H1 (cell line): ENCODE results near the gene TUBE1. TPM values are rescaled to one million over a fixed set of nuclear protein-coding genes. Genes with fewer than 3 reads are reported as not detected.

Experiments used
- CTCF ChIA-PET: fragments of 300-600 bp; sonication (Branson Sonifier 250); formaldehyde crosslinking; loops from one replicate; lab custom pipeline; 2021; ENCODE audit not compliant: partially characterized antibody; lab: Charles Lee
- POLR2A ChIA-PET: fragments of 300-600 bp; sonication (Branson Sonifier 250); formaldehyde crosslinking; loops from one replicate; lab custom pipeline; 2021; ENCODE audit warnings: inconsistent platforms; ENCODE audit not compliant: partially characterized antibody; lab: Charles Lee
- DNase-seq, 2 experiments: peaks; one replicate each; pipeline versions ENCODE4 v3.0.0 to v3.0.0-alpha.2; 2010 to 2022; ENCODE audit warnings: low spot score in 2 of 2, low read depth in 1 of 2, mixed read lengths in 1 of 2
- FAIRE-seq: peaks from 2 replicates; lab custom pipeline; 2011; peaks lifted over from hg19 to GRCh38; lab: Jason Lieb, UNC
- H2AFZ ChIP-seq: 2 replicates; pipeline ENCODE4 v1.8.1; 2012; ENCODE audit warnings: low read length, inconsistent platforms
- H2AK5ac ChIP-seq: 2 replicates; pipeline ENCODE4 v1.6.1; 2013; ENCODE audit warnings: low read depth, low read length
- H2BK120ac ChIP-seq: replicated peaks from 2 replicates; pipeline ENCODE3; 2013; ENCODE audit warnings: low read depth, low read length, inconsistent platforms
- H2BK12ac ChIP-seq: 2 replicates; pipeline ENCODE4 v1.6.1; 2013; ENCODE audit warnings: low read depth, low read length
- H2BK15ac ChIP-seq: 2 replicates; pipeline ENCODE4 v1.6.1; 2013; ENCODE audit warnings: low read length
- H2BK20ac ChIP-seq: 2 replicates; pipeline ENCODE4 v1.6.1; 2013; ENCODE audit warnings: low read length
- H2BK5ac ChIP-seq: 2 replicates; pipeline ENCODE4 v1.6.1; 2013; ENCODE audit warnings: low read depth, low read length
- H3K14ac ChIP-seq: 2 replicates; pipeline ENCODE4 v1.6.1; 2013; ENCODE audit warnings: inconsistent platforms; ENCODE audit not compliant: insufficient read length
- H3K18ac ChIP-seq: 2 replicates; pipeline ENCODE4 v1.6.1; 2013; ENCODE audit warnings: low read length; ENCODE audit errors: extremely low read depth
- H3K23ac ChIP-seq: 2 replicates; pipeline ENCODE4 v1.6.1; 2013; ENCODE audit warnings: inconsistent platforms; ENCODE audit not compliant: insufficient read length
- H3K23me2 ChIP-seq: 2 replicates; pipeline ENCODE4 v1.6.1; 2013; ENCODE audit warnings: low read depth, low read length
- H3K27ac ChIP-seq: 2 replicates; pipeline ENCODE4 v1.6.1; 2011; ENCODE audit warnings: low read depth, low read length, inconsistent platforms
- H3K27me3 ChIP-seq, 4 experiments: replicated peaks in 1 of 4; 1 replicate in 1 of 4; 2 replicates in 3 of 4; pipeline versions ENCODE4 v1.6.1 to v1.8.1; 2011 to 2013; ENCODE audit warnings: low read length in 3 of 4, mild to moderate bottlenecking in 3 of 4, inconsistent platforms in 2 of 4, mixed read lengths in 2 of 4, moderate library complexity in 1 of 4; ENCODE audit not compliant: control insufficient read depth in 3 of 4, insufficient read depth in 3 of 4; ENCODE audit errors: extremely low read depth in 1 of 4
- H3K36me3 ChIP-seq, 4 experiments: 2 replicates each; pipeline versions ENCODE4 v1.6.1 to v1.8.1; 2011 to 2013; ENCODE audit warnings: mild to moderate bottlenecking in 4 of 4, low read length in 3 of 4, moderate library complexity in 2 of 4, control low read depth in 1 of 4, inconsistent platforms in 1 of 4; ENCODE audit not compliant: insufficient read depth in 4 of 4, control insufficient read depth in 2 of 4
- H3K4ac ChIP-seq: replicated peaks from 2 replicates; pipeline ENCODE3; 2013; ENCODE audit warnings: low read length, low read depth, mixed read lengths, inconsistent platforms; ENCODE audit not compliant: insufficient read length
- H3K4me1 ChIP-seq, 4 experiments: replicated peaks in 1 of 4; 1 replicate in 1 of 4; 2 replicates in 3 of 4; pipeline versions ENCODE4 v1.6.1 to v1.8.1; 2011 to 2013; ENCODE audit warnings: low read length in 3 of 4, inconsistent platforms in 2 of 4, mixed read lengths in 1 of 4; ENCODE audit not compliant: insufficient read depth in 4 of 4, control insufficient read depth in 3 of 4
- H3K4me2 ChIP-seq, 2 experiments: 2 replicates each; pipeline versions ENCODE4 v1.6.1 to v1.8.1; 2011 to 2013; ENCODE audit warnings: low read depth in 2 of 2, low read length in 2 of 2, control low read depth in 1 of 2, inconsistent platforms in 1 of 2, mild to moderate bottlenecking in 1 of 2; ENCODE audit not compliant: insufficient read depth in 1 of 2
- H3K4me3 ChIP-seq, 4 experiments: fragments of 200-600, 300-600 bp in 1 of 4; sonication (generic), shearing (Covaris generic), sonication (Bioruptor Twin) in 1 of 4; 2 replicates each; pipeline versions ENCODE4 v1.5.1 to v1.8.1; 2011 to 2016; ENCODE audit warnings: low read length in 4 of 4, low read depth in 3 of 4, control low read depth in 2 of 4, inconsistent platforms in 2 of 4, mild to moderate bottlenecking in 2 of 4, mixed read lengths in 1 of 4, moderate library complexity in 1 of 4; ENCODE audit not compliant: insufficient read depth in 2 of 4; ENCODE audit errors: extremely low read depth in 1 of 4
- H3K56ac ChIP-seq: replicated peaks from 2 replicates; pipeline ENCODE3; 2013; ENCODE audit warnings: low read depth, mild to moderate bottlenecking, mixed read lengths, low read length, inconsistent platforms; ENCODE audit not compliant: insufficient read length
- H3K79me1 ChIP-seq: 2 replicates; pipeline ENCODE4 v1.6.1; 2013; ENCODE audit warnings: low read depth, low read length, control low read depth
- H3K79me2 ChIP-seq, 2 experiments: 2 replicates each; pipeline versions ENCODE4 v1.6.1 to v1.8.1; 2012 to 2013; ENCODE audit warnings: low read length in 2 of 2, mild to moderate bottlenecking in 2 of 2, inconsistent platforms in 1 of 2; ENCODE audit not compliant: insufficient read depth in 2 of 2, control insufficient read depth in 1 of 2
- H3K9ac ChIP-seq, 4 experiments: replicated peaks in 1 of 4; 1 replicate in 1 of 4; 2 replicates in 3 of 4; pipeline versions ENCODE4 v1.6.1 to v1.8.1; 2011 to 2013; ENCODE audit warnings: low read depth in 3 of 4, low read length in 3 of 4, control low read depth in 2 of 4, mild to moderate bottlenecking in 2 of 4, moderate library complexity in 2 of 4, inconsistent platforms in 1 of 4; ENCODE audit errors: extremely low read depth in 1 of 4
- H3K9me3 ChIP-seq, 2 experiments: 2 replicates each; pipeline versions ENCODE4 v1.6.1 to v1.8.1; 2012 to 2013; ENCODE audit warnings: mild to moderate bottlenecking in 2 of 2, moderate library complexity in 2 of 2, control low read depth in 1 of 2, inconsistent platforms in 1 of 2, low read depth in 1 of 2, low read length in 1 of 2, mixed read lengths in 1 of 2; ENCODE audit not compliant: insufficient read depth in 2 of 2
- H4K20me1 ChIP-seq, 2 experiments: replicated peaks in 1 of 2; 2 replicates each; pipeline versions ENCODE3 to v1.8.1; 2011 to 2013; ENCODE audit warnings: inconsistent platforms in 2 of 2, low read length in 2 of 2, mild to moderate bottlenecking in 1 of 2; ENCODE audit not compliant: insufficient read depth in 2 of 2, control insufficient read depth in 1 of 2
- H4K5ac ChIP-seq: 2 replicates; pipeline ENCODE4 v1.6.1; 2013; ENCODE audit warnings: low read length, low read depth, mixed read lengths, inconsistent platforms; ENCODE audit not compliant: insufficient read length
- H4K8ac ChIP-seq: 2 replicates; pipeline ENCODE4 v1.8.0; 2013; ENCODE audit warnings: mild to moderate bottlenecking, moderate library complexity, low read length, inconsistent platforms; ENCODE audit not compliant: insufficient read depth; ENCODE audit errors: extremely low read depth
- H4K91ac ChIP-seq: replicated peaks from 2 replicates; pipeline ENCODE3; 2013; ENCODE audit warnings: low read length, mixed read lengths, inconsistent platforms; ENCODE audit not compliant: insufficient read length
- BACH1 ChIP-seq: IDR thresholded peaks from 2 replicates; pipeline ENCODE4 v1.6.1; 2012; ENCODE audit warnings: low read length, improper control_type of control experiment
- CBX5 ChIP-seq: fragments of 300-800, 300-1000 bp; sonication (generic); IDR thresholded peaks from 2 replicates; pipeline ENCODE4 v1.7.1; 2016; ENCODE audit warnings: antibody characterized with exemption, low read length, low read depth
- JUN ChIP-seq: IDR thresholded peaks from 2 replicates; pipeline ENCODE4 v1.6.1; 2011; ENCODE audit warnings: low read depth, mild to moderate bottlenecking, improper control_type of control experiment, low read length
- JUND ChIP-seq: IDR thresholded peaks from 2 replicates; pipeline ENCODE4 v1.6.1; 2011; ENCODE audit warnings: mild to moderate bottlenecking, improper control_type of control experiment, low read length
- POLR2AphosphoS5 ChIP-seq: IDR thresholded peaks from 2 replicates; pipeline ENCODE4 v1.6.1; 2011; ENCODE audit warnings: low read depth, low read length
- RBBP5 ChIP-seq: IDR thresholded peaks from 2 replicates; pipeline ENCODE4 v1.7.1; 2012; ENCODE audit warnings: low read depth, mild to moderate bottlenecking, inconsistent platforms, low read length, moderate library complexity, borderline replicate concordance
- RFX5 ChIP-seq: IDR thresholded peaks from 2 replicates; pipeline ENCODE4 v1.6.1; 2011; ENCODE audit warnings: low read depth, low read length, improper control_type of control experiment, borderline replicate concordance
- SUZ12 ChIP-seq: fragments of 200-600 bp; sonication (generic); IDR thresholded peaks from 2 replicates; pipeline ENCODE4 v1.6.1; 2012; ENCODE audit warnings: mild to moderate bottlenecking, inconsistent platforms, low read length, moderate library complexity, mixed read lengths
- WGBS, 2 experiments: shearing (Covaris generic) in 1 of 2; methylation state at CpG; one replicate each; pipeline versions ENCODE4 v1.1.6 to v1.1.7; 2013 to 2015; ENCODE audit warnings: low lambda C conversion rate in 2 of 2, mixed read lengths in 2 of 2, inconsistent platforms in 1 of 2, low coverage in 1 of 2, missing lambda C conversion rate in 1 of 2; ENCODE audit not compliant: insufficient replicate concordance in 2 of 2, insufficient coverage in 1 of 2, insufficient read length in 1 of 2; ENCODE audit errors: extremely low coverage in 1 of 2, missing lambda C conversion rate in 1 of 2; 5-methylcytosine and 5-hydroxymethylcytosine counted together
- polyA plus RNA-seq, 7 experiments: library from polyadenylated mRNA; depleted of rRNA in 3 of 7; stranded (reverse) in 5 of 7; unstranded in 2 of 7; fragments of >200 nt in 5 of 7; fragments of 200-250 nt in 2 of 7; gene quantifications; 1 replicate in 5 of 7; 2 replicates in 1 of 7; 4 replicates in 1 of 7; pipeline versions ENCODE4 v1.2.1 to v1.2.3, GENCODE V29; 2011 to 2013; ENCODE audit warnings: missing spikeins in 2 of 7, mixed read lengths in 2 of 7
- total RNA-seq: library from RNA; stranded (reverse); fragmentation: NEBNext Ultra II Directional; extraction: Animal tissue kit (Norgen Biotek cat#: 25700); gene quantifications from 2 replicates; pipeline ENCODE4 v1.2.1, GENCODE V29; 2021

Gene TUBE1
- total and polyA plus RNA-seq, 2 of the 8 experiments (the other 6 are each of a cell fraction or from before 2014, with no cell fraction given): 8.0 to 15.9 TPM

DNA sequence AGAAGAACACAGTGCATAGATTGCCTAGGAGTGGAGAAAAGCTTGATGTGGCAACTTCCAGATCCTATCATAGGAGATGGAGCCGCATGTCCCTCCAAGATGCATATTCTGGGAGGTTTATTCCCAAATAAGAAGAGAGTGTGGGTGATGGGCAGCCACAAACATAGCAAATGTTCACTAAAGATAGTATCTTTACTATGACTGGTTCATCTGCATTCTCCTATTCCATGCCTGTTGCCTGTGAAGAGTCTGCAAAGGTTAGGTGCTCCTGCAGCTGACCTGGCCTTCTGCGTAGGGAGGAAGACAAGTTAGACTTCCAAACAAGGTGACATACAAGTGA, 47.9 kb downstream of the TUBE1 start:
- no peak overlapping the region for H3K27ac ChIP-seq
- H3K9ac ChIP-seq: no peak overlapping the region
- no peak overlapping the region for H2BK120ac ChIP-seq
- no peak overlapping the region for H2BK5ac ChIP-seq
- no peak for TF ChIP-seq RBBP5
- no peak for TF ChIP-seq BACH1
- no peak for TF ChIP-seq JUND
- TF ChIP-seq JUN: no peak
- TF ChIP-seq CBX5: no peak
- TF ChIP-seq SUZ12: no peak
- no peak for TF ChIP-seq POLR2AphosphoS5
- TF ChIP-seq RFX5: no peak
- no peaks in the 10 kb centered on the region for H3K36me3 ChIP-seq
- no peak overlapping the region for H3K4ac ChIP-seq
- no peaks in the 10 kb centered on the region for H3K79me1 ChIP-seq
- FAIRE-seq (no peak), DNase-seq (no peak)
- no peak overlapping the region for H3K23ac ChIP-seq
- H2AK5ac ChIP-seq: no peak overlapping the region
- no peak overlapping the region for H3K14ac ChIP-seq
- H3K4me3 ChIP-seq: no peak overlapping the region
- ChIA-PET CTCF (interaction anchor here (0.6 to 9.7 kb wide), 11 partner anchors 12 to 397 kb away, joined by 3 to 102 read pairs (median 6); no protein-coding TSS in a partner anchor), POLR2A (no interaction called here)
- H3K23me2 ChIP-seq: no peaks in the 10 kb centered on the region; the same call in 1 of the 2 replicates
- H3K4me1 ChIP-seq: no peaks in the 10 kb centered on the region
- WGBS, 2 experiments: 61% methylated on average over 2 of the region's 2 CpGs; no CpG with 5 or more reads in 1 of the 2 experiments
- no peak overlapping the region for H2BK20ac ChIP-seq
- H2BK15ac ChIP-seq: no peak overlapping the region
- no peaks in the 10 kb centered on the region for H3K9me3 ChIP-seq
- H3K56ac ChIP-seq: no peak overlapping the region
- no peak overlapping the region for H2AFZ ChIP-seq
- no peak overlapping the region for H3K4me2 ChIP-seq
- no peak overlapping the region for H4K8ac ChIP-seq
- H4K91ac ChIP-seq: no peak overlapping the region
- H3K27me3 ChIP-seq: no peaks in the 10 kb centered on the region
- H4K5ac ChIP-seq: no peak overlapping the region
- H3K79me2 ChIP-seq: no peaks in the 10 kb centered on the region; a peak in 1 of 4 replicates
- H3K18ac ChIP-seq: no peak overlapping the region
- no peaks in the 10 kb centered on the region for H4K20me1 ChIP-seq
- no peak overlapping the region for H2BK12ac ChIP-seq
